Activated CD4-positive, alpha-beta T cell treated with anti-CD3 and anti-CD28 coated beads, Interleukin-2, amount 50 U/mL, for 48 hours (primary cell): Measurements from ENCODE around the gene MTF1.
"Not testable (repeated sequence)": the region's sequence is repeated elsewhere in the genome, so short reads cannot be mapped to it uniquely, and the experiment has no call there.

Source experiments
- DNase-seq, 2 experiments: peaks; one replicate each; pipeline ENCODE4 v3.0.0-alpha.2; 2020

The MTF1 gene

DNA sequence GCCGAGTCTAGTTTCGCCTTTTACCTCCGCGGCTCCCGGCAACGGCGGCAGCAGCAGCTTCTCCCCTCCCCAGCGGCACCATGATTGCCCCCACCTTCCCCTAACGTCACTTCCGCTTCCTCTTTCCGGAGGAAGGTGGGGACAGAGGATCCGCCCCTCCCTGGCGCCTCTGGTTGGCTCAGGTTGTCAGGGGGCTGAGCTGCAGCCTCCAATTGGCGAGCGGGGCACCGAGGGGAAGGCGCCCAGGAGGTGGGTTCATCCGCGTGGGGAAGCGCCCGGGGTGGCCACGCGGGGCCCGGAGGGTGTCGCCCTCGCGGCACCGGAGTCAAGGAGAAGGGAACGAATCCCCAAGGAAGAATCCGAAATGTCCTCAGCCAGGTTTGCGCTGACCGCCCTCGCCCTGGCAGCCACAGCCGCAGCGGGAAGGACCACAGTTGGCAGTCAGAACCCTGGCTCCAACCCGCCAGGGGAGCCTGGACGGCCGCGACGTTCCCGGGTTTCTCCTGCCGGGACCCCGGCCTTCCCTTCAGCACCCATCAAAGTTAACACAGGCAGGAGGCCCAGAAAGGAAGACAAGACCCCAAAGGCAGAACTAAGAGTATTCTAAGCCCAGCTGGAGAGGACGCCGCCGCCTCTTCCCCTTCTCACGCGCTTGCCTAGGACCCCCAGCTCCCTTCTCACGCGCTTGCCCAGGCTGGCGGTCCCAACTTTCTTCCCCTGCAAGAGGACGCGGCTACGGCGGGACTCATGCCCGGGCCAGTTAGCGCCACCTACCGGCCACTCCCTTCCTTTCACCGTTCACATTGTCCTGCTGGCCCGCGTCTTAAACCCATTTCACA lies at the start of gene MTF1:
Gene MTF1, minus strand, starts transcription at position 86 of the 839 bp plus-strand sequence. CDS start 1,934 bp downstream, outside the sequence.
- peak; percentile 96 to 97 for DNase-seq

DNA sequence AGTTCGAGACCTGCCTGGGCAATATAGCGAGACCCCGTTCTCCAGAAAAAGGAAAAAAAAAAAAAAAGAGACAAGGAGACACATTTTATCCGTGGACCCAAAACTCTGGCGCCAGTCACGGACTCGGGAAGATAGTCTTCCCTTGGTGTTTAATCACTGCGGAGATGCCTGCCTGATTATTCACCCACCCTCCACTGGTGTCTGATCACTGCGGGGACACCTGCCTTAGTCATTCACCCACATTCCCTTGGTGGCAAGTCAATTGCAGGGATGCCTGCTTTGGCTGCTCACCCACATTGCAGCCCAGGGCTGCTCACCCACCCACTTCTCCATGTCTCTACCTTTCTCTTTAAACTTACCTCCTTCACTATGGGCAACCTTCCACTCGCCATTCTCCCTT lies 49.1 kb upstream of the MTF1 start:
- DNase-seq = not testable (repeated sequence)

- not testable (repeated sequence) for DNase-seq
Observed at GRCh38 chr1:37907416-37908125, 48.2 kb upstream of the MTF1 start.

DNA sequence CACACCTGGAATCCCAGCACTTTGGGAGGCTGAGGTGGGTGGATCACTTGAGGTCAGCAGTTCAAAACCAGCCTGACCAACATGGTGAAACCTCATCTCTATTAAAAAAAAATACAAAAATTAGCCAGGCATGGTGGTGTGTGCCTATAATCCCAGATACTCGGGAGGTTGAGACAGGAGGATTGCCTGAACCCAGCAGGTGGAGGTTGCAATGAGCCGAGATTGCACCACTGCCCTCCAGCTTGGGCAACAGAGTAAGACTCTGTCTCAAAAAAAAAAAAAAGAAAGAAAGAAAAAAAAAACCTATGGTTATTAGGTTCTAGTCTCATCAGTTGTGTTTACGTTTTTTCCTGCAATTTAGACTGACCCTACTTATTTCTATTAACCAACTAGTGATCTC lies 47.2 kb upstream of the MTF1 start:
- not testable (repeated sequence) for DNase-seq

DNA sequence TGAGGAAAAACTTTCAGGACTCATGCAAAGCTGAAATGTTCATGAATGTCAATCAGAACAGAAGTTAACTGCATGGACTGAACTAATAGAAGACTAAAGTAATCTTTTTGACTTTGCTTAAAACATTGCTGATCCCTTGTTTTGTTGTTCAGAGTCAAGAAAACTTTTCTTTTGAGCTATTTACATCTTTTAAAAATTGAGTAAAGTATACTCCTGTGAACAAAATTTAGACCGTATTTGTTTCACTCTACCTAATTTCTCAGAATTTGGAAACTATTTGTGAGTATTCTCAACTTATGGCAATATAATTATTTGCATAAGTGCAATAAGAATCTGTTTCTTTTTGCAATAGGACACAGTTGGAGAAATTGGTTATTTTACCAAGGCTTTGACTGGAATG lies 46.3 kb upstream of the MTF1 start:
- DNase-seq = no peak

DNA sequence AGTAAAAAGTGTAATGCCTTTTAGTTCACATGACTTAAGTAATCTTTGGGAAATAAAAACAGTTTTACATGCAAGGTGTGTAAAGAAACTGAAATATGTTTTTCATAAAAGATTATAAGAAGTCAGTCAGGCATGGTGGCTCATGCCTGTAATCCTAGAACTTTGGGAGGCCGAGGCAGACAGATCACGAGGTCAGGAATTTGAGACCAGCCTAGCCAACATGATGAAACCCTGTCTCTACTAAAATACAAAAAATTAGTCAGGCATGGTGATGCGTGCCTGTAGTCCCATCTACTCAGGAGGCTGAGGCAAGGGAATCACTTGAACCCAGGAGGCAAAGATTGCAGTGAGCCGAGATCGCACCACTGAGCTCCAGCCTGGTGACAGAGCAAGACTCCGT lies 44.5 kb upstream of the MTF1 start:
- DNase-seq = not testable (repeated sequence)

GRCh38 chr1:37902983-37903382 lies 43.6 kb upstream of the MTF1 start:
- no peak for DNase-seq

GRCh38 chr1:37901893-37902225 lies 42.5 kb upstream of the MTF1 start:
- DNase-seq = no peak

DNA sequence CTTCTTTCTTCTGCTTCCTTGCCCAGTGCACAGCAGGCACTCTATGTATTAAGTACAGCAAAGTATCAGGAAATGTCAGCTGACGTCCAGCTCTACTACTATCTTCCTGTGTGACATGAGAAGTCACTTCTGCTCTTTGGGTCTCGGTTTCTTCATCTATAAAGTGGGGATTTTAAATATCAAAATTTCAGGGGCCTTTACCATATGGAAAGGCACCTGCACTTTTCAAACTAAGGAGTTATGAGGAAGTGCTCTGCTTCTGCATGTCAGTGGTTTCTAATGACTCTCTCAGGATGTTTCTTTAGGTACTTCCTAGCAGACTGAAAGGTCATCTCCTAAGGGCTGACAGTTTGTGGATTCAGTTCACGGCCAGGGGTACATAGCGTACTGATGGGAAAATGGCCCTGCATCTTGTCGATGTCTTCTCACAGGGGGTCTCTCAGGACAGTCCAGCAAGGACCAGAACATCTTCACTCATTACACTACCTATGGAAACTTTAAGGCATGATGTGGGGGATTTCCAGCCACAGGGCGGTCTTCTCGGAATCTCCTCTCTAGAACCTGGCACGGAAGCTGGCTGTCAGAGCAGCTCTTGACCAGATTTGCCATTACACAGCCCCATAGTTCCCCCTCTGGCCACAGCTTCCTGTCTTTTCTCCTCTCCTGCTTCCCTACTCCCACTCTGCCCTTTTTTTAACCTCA lies 42.0 kb upstream of the MTF1 start:
- peak in 1 of 2 experiments; percentile 7 for DNase-seq

- DNase-seq = not testable (repeated sequence)
Observed at GRCh38 chr1:37897563-37897962, 38.2 kb upstream of the MTF1 start.

DNA sequence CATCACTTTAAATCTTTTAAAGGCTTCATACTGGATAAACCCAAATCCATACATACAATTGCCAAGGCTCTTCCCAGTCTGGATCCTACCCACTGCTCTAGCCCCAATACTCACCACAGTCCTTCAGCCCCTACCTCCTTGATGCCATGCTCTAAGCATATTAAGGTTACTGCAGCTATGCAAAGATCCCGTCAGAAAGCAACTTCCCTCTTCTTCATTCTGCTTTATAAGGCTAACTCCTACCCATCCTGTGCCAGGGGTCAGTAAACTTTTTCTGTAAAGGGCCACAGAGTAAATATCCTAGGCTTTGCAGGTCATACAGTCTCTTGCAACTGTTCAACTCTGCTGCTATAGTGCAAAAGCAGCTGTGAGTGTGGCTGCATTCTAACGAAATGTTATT lies 34.3 kb upstream of the MTF1 start:
- DNase-seq = no peak

GRCh38 chr1:37892151-37893047 lies 33.0 kb upstream of the MTF1 start:
- DNase-seq = no peak

DNA sequence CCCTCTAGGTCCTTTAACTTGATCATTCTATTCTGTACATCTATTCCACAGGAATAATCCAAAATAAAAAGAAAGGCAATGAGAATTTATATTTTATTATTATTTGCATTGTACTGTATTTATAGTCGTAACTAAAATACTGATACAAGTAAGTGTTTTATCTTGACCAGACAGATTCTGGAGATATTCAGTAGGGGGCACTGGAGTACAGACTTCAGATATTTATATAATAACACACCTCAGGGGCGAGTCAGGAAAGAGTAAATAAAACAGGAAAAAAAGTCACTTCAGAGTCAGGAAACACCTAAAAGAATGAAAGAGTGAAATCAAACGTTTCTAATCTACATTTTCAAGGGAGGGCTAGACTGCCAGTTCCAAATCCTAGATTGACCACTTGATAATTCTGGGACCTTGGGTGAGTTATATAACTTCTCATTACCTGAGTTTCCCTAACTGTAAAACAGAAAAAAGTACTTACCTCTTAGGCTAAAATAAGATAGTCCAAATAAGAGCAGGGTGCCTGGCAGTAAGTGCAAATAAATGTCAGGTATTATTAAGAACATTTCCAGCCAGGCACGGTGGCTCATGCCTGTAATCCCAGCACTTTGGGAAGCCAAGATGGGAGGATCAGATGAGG lies 31.1 kb upstream of the MTF1 start:
- DNase-seq = no peak

DNA sequence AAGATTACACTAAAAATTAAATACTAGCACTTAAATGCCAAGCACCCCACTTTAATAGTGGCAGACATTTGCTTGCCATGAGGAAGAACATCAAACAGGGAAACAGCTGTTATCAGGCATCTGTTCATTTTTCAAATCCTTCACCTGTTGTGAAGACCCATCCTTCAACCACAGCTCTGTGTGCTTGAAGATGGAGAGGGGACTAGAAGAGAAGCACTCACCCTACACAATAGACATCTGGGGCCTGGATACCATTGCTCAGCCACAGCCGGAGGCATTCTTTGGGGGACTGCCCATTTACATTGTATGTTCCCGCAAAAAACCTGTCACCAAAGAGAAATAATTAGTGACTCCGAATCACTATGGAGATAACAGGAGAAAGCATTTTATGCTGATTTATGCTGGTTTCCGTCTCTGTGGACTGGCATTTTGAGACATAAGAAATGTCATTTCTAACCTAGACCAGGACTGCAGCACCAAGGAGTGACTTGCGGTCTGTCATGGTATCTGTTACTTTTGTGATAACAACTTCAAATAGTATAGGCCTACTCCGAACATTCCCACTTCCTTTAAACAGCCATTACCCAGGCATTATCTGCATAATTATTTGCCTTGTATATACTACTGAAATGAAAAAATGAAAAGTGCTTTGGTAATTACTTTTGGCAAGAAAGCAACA lies 28.8 kb upstream of the MTF1 start:
- no peak for DNase-seq

DNA sequence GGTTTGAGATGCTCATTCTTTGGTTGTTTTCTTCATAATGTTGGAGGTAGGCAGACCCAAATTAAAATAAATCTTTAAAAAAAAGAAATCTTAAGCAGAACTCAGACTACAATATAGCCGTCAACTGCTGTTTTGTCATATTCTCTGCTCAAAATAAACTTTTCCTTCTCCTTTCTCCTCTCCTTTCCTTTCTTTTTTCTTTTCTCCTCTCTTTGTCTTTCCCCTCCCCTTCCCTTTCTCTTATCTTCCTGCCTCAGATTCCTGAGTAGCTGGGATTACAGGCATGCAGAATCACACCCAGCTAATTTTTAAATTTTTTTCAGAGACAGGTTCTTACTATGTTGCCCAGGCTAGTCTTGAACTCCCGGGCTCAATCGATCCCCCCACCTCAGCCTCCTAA lies 24.8 kb upstream of the MTF1 start:
- DNase-seq = no peak

- DNase-seq = no peak
Observed at GRCh38 chr1:37883671-37884070, 24.3 kb upstream of the MTF1 start.

- no peak for DNase-seq
Observed at GRCh38 chr1:37879865-37880264, 20.5 kb upstream of the MTF1 start.

DNA sequence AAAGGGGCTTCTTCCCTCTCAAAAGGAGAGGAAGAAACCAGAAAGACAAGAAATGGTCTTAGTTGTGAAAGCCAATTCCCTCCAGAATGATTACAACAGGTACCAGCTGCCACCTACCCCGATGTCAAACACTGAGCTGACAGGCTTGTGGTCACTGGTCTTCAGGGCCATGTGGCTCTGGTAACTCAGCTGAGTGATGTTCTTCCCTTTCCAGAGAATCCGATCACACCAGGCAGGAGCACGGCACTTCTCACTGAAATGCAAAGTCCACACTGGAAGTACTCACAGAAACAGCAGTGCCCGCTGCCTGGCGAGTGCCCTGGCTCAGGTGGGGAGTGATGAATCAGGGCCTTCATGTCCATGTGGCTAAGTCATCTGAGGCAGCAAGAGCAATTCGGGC lies 18.7 kb upstream of the MTF1 start:
- no peak for DNase-seq

- no peak for DNase-seq
Observed at GRCh38 chr1:37875833-37876232, 16.4 kb upstream of the MTF1 start.

- no peak for DNase-seq
Observed at GRCh38 chr1:37872692-37873091, 13.3 kb upstream of the MTF1 start.

DNA sequence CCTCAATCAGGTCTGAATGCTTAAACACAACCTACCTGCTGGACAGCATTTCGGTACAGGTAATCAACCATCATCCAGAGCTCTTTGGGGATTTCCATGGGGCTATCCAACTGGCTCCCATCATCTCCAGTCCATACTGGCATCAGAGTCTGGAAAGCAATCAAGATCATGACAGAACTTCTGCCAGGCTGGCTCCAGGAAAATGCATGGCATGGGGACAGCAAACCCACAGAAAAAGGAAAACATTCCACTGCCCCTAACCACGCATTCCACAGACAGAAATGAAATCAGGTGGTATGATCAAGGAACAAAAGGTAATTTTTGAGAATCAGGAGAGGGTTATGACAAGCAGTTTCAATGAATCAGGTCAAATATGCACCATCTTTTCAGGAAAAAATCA lies 9.1 kb upstream of the MTF1 start:
- DNase-seq = no peak

DNA sequence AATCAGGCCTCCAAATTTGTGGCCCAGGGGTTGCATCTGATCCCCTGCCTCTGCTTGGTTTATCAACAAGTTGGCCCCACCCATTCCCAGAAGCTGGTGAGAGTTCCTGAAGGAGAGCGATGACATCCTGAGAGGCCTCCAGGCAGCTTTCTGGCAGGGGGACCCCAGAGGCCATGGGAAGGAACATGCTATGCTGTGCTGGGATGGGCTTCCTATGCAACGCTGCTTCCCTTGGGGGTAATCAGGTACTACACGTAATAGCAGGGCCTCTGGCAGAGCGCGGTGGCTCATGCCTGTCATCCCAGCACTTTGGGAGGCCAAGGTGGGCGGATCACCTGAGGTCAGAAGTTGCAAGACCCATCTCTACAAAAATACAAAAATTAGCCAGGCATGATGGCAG lies 8.4 kb upstream of the MTF1 start:
- no peak for DNase-seq
